ENCODE results near the gene TRIM66. TPM values are rescaled to one million over a fixed set of nuclear protein-coding genes. Genes with fewer than 3 reads are reported as not detected.

Gene TRIM66
- total and polyA plus RNA-seq, 10 of the 15 experiments (the other 5 are each of a cell fraction or from before 2014, with no cell fraction given): 1.7 to 14.5 (median 7.4) TPM

DNA sequence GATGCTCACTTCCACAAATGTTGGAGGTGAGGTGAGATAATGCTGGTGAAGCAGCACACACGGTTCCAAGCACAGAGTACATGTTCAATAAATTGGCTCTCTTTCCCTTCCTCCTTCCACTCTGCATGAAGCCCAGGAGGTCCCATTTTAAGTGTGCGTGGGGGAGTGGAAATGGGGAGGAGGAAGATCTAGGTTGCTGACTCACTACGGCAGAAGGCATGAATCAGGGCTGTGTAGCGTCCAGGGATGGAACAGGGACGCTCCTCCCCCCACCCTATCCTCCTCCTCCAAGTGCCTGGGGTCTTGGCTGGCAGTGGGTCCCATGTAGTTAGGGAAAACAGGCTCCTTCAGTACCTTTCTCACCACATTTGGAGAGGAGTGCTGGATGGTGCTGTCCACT lies 44.2 kb downstream of the TRIM66 start:
- no peak for DNase-seq (ENCODE audit: low read depth, low spot score)
- 95% methylated on average over 5 of the region's 5 CpGs for WGBS (ENCODE audit: insufficient coverage, insufficient replicate concordance, low lambda C conversion rate, missing lambda C conversion rate)
- TF ChIP-seq CEBPZ (IDR thresholded peaks at IDR 0.05; ENCODE audit: low read depth, low read length) (no peak), RAD21 (IDR thresholded peaks at IDR 0.05; ENCODE audit: insufficient read depth, low read depth, low read length) (no peak), ZNF217 (IDR thresholded peaks at IDR 0.05) (no peak), ZNF622 (IDR thresholded peaks at IDR 0.05) (no peak), NFXL1 (IDR thresholded peaks at IDR 0.05; ENCODE audit: borderline replicate concordance) (no peak), HDAC6 (IDR thresholded peaks at IDR 0.05; ENCODE audit: unreplicated experiment) (no peak), PKNOX1 (IDR thresholded peaks at IDR 0.05) (no peak), NFYB (IDR thresholded peaks at IDR 0.05; ENCODE audit: insufficient read depth, low read depth, low read length) (no peak), RELB (IDR thresholded peaks at IDR 0.05; ENCODE audit: low read depth) (no peak), HDAC2 (IDR thresholded peaks at IDR 0.05) (no peak), ZNF207 (IDR thresholded peaks at IDR 0.05; ENCODE audit: borderline replicate concordance) (no peak), POLR2AphosphoS5 (IDR thresholded peaks at IDR 0.05; ENCODE audit: low read length) (no peak), PRDM15 (CRISPR knock-in tag; IDR thresholded peaks at IDR 0.05) (no peak), MLLT1 (IDR thresholded peaks at IDR 0.05) (no peak)

More for the DNA sequence above, 44.2 kb downstream of the TRIM66 start:
- BruUV-seq (replicated peaks): no TSS peak
- Histone ChIP-seq H3K9me3 (replicated peaks; ENCODE audit: control insufficient read depth, insufficient read depth, low read length) (no peaks in the 10 kb centered on the region), H3K79me2 (ENCODE audit: control insufficient read depth, insufficient read depth, low read length) (no peaks in the 10 kb centered on the region), H3K4me3 (no peak overlapping the region), H3K36me3 (ENCODE audit: control insufficient read depth in 2 of 2, insufficient read depth in 2 of 2, low read length in 1 of 2) (peaks cover 6 to 29% of the 10 kb centered on the region in 2 experiments), H3K4me2 (ENCODE audit: control insufficient read depth, insufficient read depth) (no peak overlapping the region), H3K4me1 (ENCODE audit: control insufficient read depth, insufficient read depth, low read length) (peaks cover 6% of the 10 kb centered on the region; the same call in 1 of the 2 replicates), H4K20me1 (ENCODE audit: control insufficient read depth, insufficient read depth) (no peaks in the 10 kb centered on the region), H3K9ac (ENCODE audit: control insufficient read depth, insufficient read depth, low read length) (no peak overlapping the region), H3K27ac (ENCODE audit: control insufficient read depth, insufficient read depth) (no peak overlapping the region), H3K27me3 (replicated peaks in 1 of 2; ENCODE audit: control insufficient read depth in 2 of 2, insufficient read depth in 2 of 2, low read length in 1 of 2) (no peaks in the 10 kb centered on the region), H2AFZ (ENCODE audit: control insufficient read depth, low read depth, low read length) (no peak overlapping the region)
- ChIA-PET POLR2A (no interaction called here), SMC1A (ENCODE audit: uncharacterized antibody, unreplicated experiment) (interaction anchor here (0.6 kb wide), 1 partner anchor 500 kb away, joined by 3 read pairs; no protein-coding TSS in a partner anchor), CTCF (no interaction called here), RAD21 (ENCODE audit: unreplicated experiment) (no interaction called here)
- FAIRE-seq (no peak), ATAC-seq (no peak)
- in situ Hi-C loops (cut with MboI): no loop called here
- intact Hi-C loops (cut with micrococcal nuclease; ENCODE audit: unreplicated experiment): no loop called here

Measured in GM12878 (cell line).